ENCODE data around the gene AHNAK.

- TF ChIP-seq POLR2A (IDR thresholded peaks at IDR 0.05) (no peak), CTCF (IDR thresholded peaks at IDR 0.05) (no peak)
Observed at GRCh38 chr11:62400281-62400680, 146.3 kb downstream of the AHNAK start.
